HTERT RPE-1 (cell line): ENCODE data around the gene KRTAP4-5.
"Not testable (repeated sequence)": the region's sequence is repeated elsewhere in the genome, so short reads cannot be mapped to it uniquely, and the experiment has no call there.

Experiments
- in situ Hi-C: fragments of 300-500 bp; cut with MboI; formaldehyde crosslinking; loops from 4 replicates; pipeline ENCODE4 v1.14.3; 2020; ENCODE audit warnings: low sequenced_read_pairs

Gene KRTAP4-5

GRCh38 chr17:41111151-41111885 is 38.3 kb downstream of the KRTAP4-5 start:
- in situ Hi-C loops, result no loop called here

- in situ Hi-C loops, result not testable (repeated sequence)
These were observed 40.8 kb downstream of the KRTAP4-5 start for GRCh38 chr17:41108728-41109386.

GRCh38 chr17:41107941-41108450 is 41.6 kb downstream of the KRTAP4-5 start:
- in situ Hi-C loops, result no loop called here

GRCh38 chr17:41105347-41105746 is 44.3 kb downstream of the KRTAP4-5 start, which contains the start of gene KRTAP4-9:
TSS of gene KRTAP4-9 (plus strand) at chr17:41105389. CDS start at chr17:41105389, 0 bp downstream.
- in situ Hi-C loops, result not testable (repeated sequence)

- in situ Hi-C loops, result not testable (repeated sequence)
These were observed 45.1 kb downstream of the KRTAP4-5 start for GRCh38 chr17:41104386-41105038.

- in situ Hi-C loops, result no loop called here
These were observed 45.7 kb downstream of the KRTAP4-5 start for GRCh38 chr17:41103896-41104295.

- in situ Hi-C loops, result no loop called here
These were observed 47.9 kb downstream of the KRTAP4-5 start, which contains the start of gene KRTAP4-16 for GRCh38 chr17:41101586-41102259. TSS of gene KRTAP4-16 (minus strand) at chr17:41102209. CDS start at chr17:41102209, 0 bp downstream.

- in situ Hi-C loops, result not testable (repeated sequence)
These were observed 49.7 kb downstream of the KRTAP4-5 start for GRCh38 chr17:41099682-41100480.
